Endodermal cell (in vitro differentiated cells): Measurements from ENCODE around the gene THBS3. TPM values are rescaled to one million over a fixed set of nuclear protein-coding genes. Genes with fewer than 3 reads are reported as not detected.

Experiments used
- DNase-seq: peaks from one replicate; pipeline ENCODE4 v3.0.0-alpha.2; 2017
- H3K27ac ChIP-seq: 2 replicates; pipeline ENCODE4 v1.5.1; 2013; ENCODE audit warnings: mild to moderate bottlenecking, low read depth, low read length, moderate library complexity
- H3K27me3 ChIP-seq: 2 replicates; pipeline ENCODE4 v1.6.1; 2013; ENCODE audit warnings: mild to moderate bottlenecking, low read length, moderate library complexity; ENCODE audit not compliant: insufficient read depth, control insufficient read depth, poor library complexity, severe bottlenecking
- H3K36me3 ChIP-seq: 2 replicates; pipeline ENCODE4 v1.7.0; 2013; ENCODE audit warnings: mild to moderate bottlenecking, low read length, moderate library complexity; ENCODE audit not compliant: control insufficient read depth, insufficient read depth
- H3K4me1 ChIP-seq: one replicate; pipeline ENCODE4 v1.7.0; 2013; ENCODE audit warnings: low read length; ENCODE audit not compliant: control insufficient read depth, insufficient read depth
- H3K4me3 ChIP-seq: 2 replicates; pipeline ENCODE4 v1.5.1; 2013; ENCODE audit warnings: mild to moderate bottlenecking, low read length, moderate library complexity
- H3K9ac ChIP-seq: 2 replicates; pipeline ENCODE4 v1.6.1; 2013; ENCODE audit warnings: mild to moderate bottlenecking, low read length, moderate library complexity; ENCODE audit not compliant: poor library complexity, severe bottlenecking; ENCODE audit errors: extremely low read depth
- H3K9me3 ChIP-seq: 2 replicates; pipeline ENCODE4 v1.6.1; 2013; ENCODE audit warnings: mild to moderate bottlenecking, low read length, moderate library complexity; ENCODE audit not compliant: control insufficient read depth
- H3K27ac Mint-ChIP-seq: 2 replicates; pipeline ENCODE4 v1.8.0; 2020; ENCODE audit warnings: mixed read lengths
- H3K27me3 Mint-ChIP-seq: 2 replicates; pipeline ENCODE4 v1.8.0; 2021; ENCODE audit warnings: mild to moderate bottlenecking, mixed read lengths; ENCODE audit not compliant: insufficient read depth
- H3K36me3 Mint-ChIP-seq: 2 replicates; pipeline ENCODE4 v1.8.0; 2020; ENCODE audit warnings: low read depth, mixed read lengths
- H3K4me1 Mint-ChIP-seq: 2 replicates; pipeline ENCODE4 v1.8.0; 2020; ENCODE audit warnings: mixed read lengths
- H3K4me3 Mint-ChIP-seq: 2 replicates; pipeline ENCODE4 v1.8.0; 2020; ENCODE audit warnings: mild to moderate bottlenecking, moderate library complexity, mixed read lengths
- H3K9me3 Mint-ChIP-seq: 2 replicates; pipeline ENCODE4 v1.8.0; 2020; ENCODE audit warnings: mild to moderate bottlenecking, mixed read lengths
- CTCF ChIP-seq: fragments of 200-600 bp; sonication (generic); conservative IDR thresholded peaks from 2 replicates; pipeline ENCODE4 v1.5.0; 2021; ENCODE audit warnings: antibody characterized with exemption, mild to moderate bottlenecking
- WGBS, 2 experiments: methylation state at CpG; one replicate each; pipeline versions ENCODE4 v1.1.5 to v1.1.7; 2013; ENCODE audit warnings: missing lambda C conversion rate in 2 of 2, mixed read lengths in 1 of 2; ENCODE audit not compliant: insufficient coverage in 1 of 2, insufficient read length in 1 of 2; 5-methylcytosine and 5-hydroxymethylcytosine counted together
- total RNA-seq, 2 donors: library from RNA; stranded (reverse); fragmentation: NEBNext Ultra II Directional in 1 of 2; extraction: Animal tissue kit (Norgen Biotek cat#: 25700) in 1 of 2; gene quantifications; 2 replicates in 1 of 2; 3 replicates in 1 of 2; pipeline ENCODE4 v1.2.1, GENCODE V29; 2021

THBS3 gene
- total RNA-seq, 2 donors from 2014 or later, result 17.6 to 27.9 TPM

- H3K9me3 ChIP-seq, result no peaks in the 10 kb centered on the region
- H3K27me3 Mint-ChIP-seq, result peaks cover 15% of the 10 kb centered on the region
- peak overlapping the region; percentile 97 for H3K4me3 Mint-ChIP-seq
- no peak overlapping the region for H3K27ac ChIP-seq
- 52 to 93% methylated on average over 3 to 8 of the region's 8 CpGs for WGBS, 2 experiments
- H3K4me1 ChIP-seq, result no peaks in the 10 kb centered on the region
- no peak for TF ChIP-seq CTCF
- peaks cover 16% of the 10 kb centered on the region for H3K36me3 ChIP-seq
- no peaks in the 10 kb centered on the region for H3K27me3 ChIP-seq
- H3K4me1 Mint-ChIP-seq, result peaks cover 17% of the 10 kb centered on the region
- H3K9ac ChIP-seq, result peak overlapping the region; percentile 81
- peak overlapping the region; percentile 94 for H3K4me3 ChIP-seq
- DNase-seq, result peak; percentile 8
- H3K36me3 Mint-ChIP-seq, result peaks cover 16% of the 10 kb centered on the region
- H3K27ac Mint-ChIP-seq, result peak overlapping the region; percentile 96
- H3K9me3 Mint-ChIP-seq, result no peaks in the 10 kb centered on the region
These were observed 35.6 kb downstream of the THBS3 start for GRCh38 chr1:155171836-155172731.

GRCh38 chr1:155170806-155171205, 36.9 kb downstream of the THBS3 start:
- WGBS, 2 experiments, result 91 to 95% methylated on average over 7 of the region's 7 CpGs
- Mint-ChIP-seq H3K9me3 (no peaks in the 10 kb centered on the region), H3K36me3 (peaks cover 16% of the 10 kb centered on the region), H3K27ac (no peak overlapping the region), H3K4me3 (no peak overlapping the region), H3K4me1 (peaks cover 17% of the 10 kb centered on the region), H3K27me3 (peaks cover 15% of the 10 kb centered on the region)
- DNase-seq, result peak; percentile 5
- TF ChIP-seq CTCF, result no peak
- peaks cover 13% of the 10 kb centered on the region for H3K36me3 ChIP-seq
- H3K4me3 ChIP-seq, result no peak overlapping the region
- no peak overlapping the region for H3K9ac ChIP-seq
- no peaks in the 10 kb centered on the region for H3K27me3 ChIP-seq
- no peaks in the 10 kb centered on the region for H3K9me3 ChIP-seq
- no peaks in the 10 kb centered on the region for H3K4me1 ChIP-seq
- H3K27ac ChIP-seq, result no peak overlapping the region

- no peaks in the 10 kb centered on the region for H3K4me1 ChIP-seq
- no peak overlapping the region for H3K27ac Mint-ChIP-seq
- no peak overlapping the region for H3K4me3 Mint-ChIP-seq
- no peaks in the 10 kb centered on the region for H3K9me3 Mint-ChIP-seq
- peaks cover 13% of the 10 kb centered on the region for H3K36me3 ChIP-seq
- H3K9me3 ChIP-seq, result no peaks in the 10 kb centered on the region
- no peak overlapping the region for H3K27ac ChIP-seq
- DNase-seq, result peak; percentile 13
- 93% methylated on average over 1 of the region's 2 CpGs; no CpG with 5 or more reads in 1 of the 2 experiments for WGBS, 2 experiments
- peaks cover 17% of the 10 kb centered on the region for H3K4me1 Mint-ChIP-seq
- H3K4me3 ChIP-seq, result no peak overlapping the region
- H3K27me3 ChIP-seq, result no peaks in the 10 kb centered on the region
- no peak overlapping the region for H3K9ac ChIP-seq
- peaks cover 16% of the 10 kb centered on the region for H3K36me3 Mint-ChIP-seq
- peaks cover 12% of the 10 kb centered on the region for H3K27me3 Mint-ChIP-seq
- no peak for TF ChIP-seq CTCF
These were observed 37.5 kb downstream of the THBS3 start for GRCh38 chr1:155170101-155170785.
